GM21576 (cell line): ENCODE data around the gene DGCR2.

Experiments used
- ATAC-seq: cut with Tn5 transposase; IDR thresholded peaks from one replicate; pipeline ENCODE4 v1.9.1; 2021; ENCODE audit warnings: mild to moderate bottlenecking, moderate library complexity; ENCODE audit not compliant: unreplicated experiment

DGCR2 gene

GRCh38 chr22:19147195-19147780, 25.1 kb upstream of the DGCR2 start:
- ATAC-seq, result no peak

- ATAC-seq, result no peak
Measured at GRCh38 chr22:19146215-19146968, 24.2 kb upstream of the DGCR2 start.

- no peak for ATAC-seq
Measured at GRCh38 chr22:19143967-19144400, 21.8 kb upstream of the DGCR2 start.

- no peak for ATAC-seq
Measured at GRCh38 chr22:19143212-19143611, 21.0 kb upstream of the DGCR2 start.

GRCh38 chr22:19142394-19142793, 20.2 kb upstream of the DGCR2 start:
- no peak for ATAC-seq

- ATAC-seq, result no peak
Measured at GRCh38 chr22:19139974-19140373, 17.8 kb upstream of the DGCR2 start.

GRCh38 chr22:19139001-19139356, 16.8 kb upstream of the DGCR2 start:
- ATAC-seq, result no peak

GRCh38 chr22:19138217-19139000, 16.2 kb upstream of the DGCR2 start:
- no peak for ATAC-seq

- ATAC-seq, result no peak
Measured at GRCh38 chr22:19137384-19138216, 15.4 kb upstream of the DGCR2 start.

GRCh38 chr22:19136915-19137314, 14.7 kb upstream of the DGCR2 start:
- no peak for ATAC-seq

GRCh38 chr22:19134874-19135273, 12.7 kb upstream of the DGCR2 start:
- ATAC-seq, result no peak

GRCh38 chr22:19134176-19134831, 12.1 kb upstream of the DGCR2 start:
- ATAC-seq, result no peak

- ATAC-seq, result no peak
Measured at GRCh38 chr22:19133561-19133960, 11.3 kb upstream of the DGCR2 start.

- no peak for ATAC-seq
Measured at GRCh38 chr22:19132693-19133400, 10.6 kb upstream of the DGCR2 start.

GRCh38 chr22:19132153-19132552, 9.9 kb upstream of the DGCR2 start:
- no peak for ATAC-seq

- no peak for ATAC-seq
Measured at GRCh38 chr22:19131685-19132015, 9.4 kb upstream of the DGCR2 start.

GRCh38 chr22:19130959-19131684, 8.9 kb upstream of the DGCR2 start, which contains the start of gene TSSK2:
TSSK2 (plus strand) TSS chr22:19131308; CDS start chr22:19131400, 92 bp downstream.
- ATAC-seq, result no peak

GRCh38 chr22:19129871-19130270, 7.7 kb upstream of the DGCR2 start:
- no peak for ATAC-seq
